ENCODE data around the gene DDX53.

DDX53 gene

DNA sequence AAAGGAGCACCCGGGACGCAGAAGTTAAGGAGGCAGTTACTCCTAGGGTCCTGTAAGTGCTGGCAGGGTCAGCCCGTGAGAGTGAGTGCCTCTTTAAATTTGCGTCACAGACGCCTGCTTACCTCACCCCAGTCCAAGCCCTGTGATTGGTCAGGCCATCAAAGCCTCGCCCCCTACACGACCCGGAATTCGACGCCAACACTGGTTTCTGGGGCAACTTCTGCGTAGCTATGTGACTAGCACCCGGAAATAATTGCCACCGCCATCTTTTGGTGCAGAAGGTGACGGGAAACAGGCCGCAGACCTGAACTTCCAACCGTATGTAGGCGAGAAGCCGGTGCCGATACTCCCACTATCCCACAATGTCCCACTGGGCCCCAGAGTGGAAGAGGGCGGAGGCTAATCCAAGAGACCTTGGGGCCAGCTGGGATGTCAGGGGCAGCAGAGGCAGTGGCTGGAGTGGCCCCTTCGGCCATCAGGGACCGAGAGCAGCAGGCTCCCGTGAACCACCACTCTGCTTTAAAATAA lies at the start of gene DDX53:
Gene DDX53 (plus strand): TSS at position 265 of the 528 bp plus-strand sequence. CDS start 98 bp downstream, at position 363.
- DNase-seq = no peak

DNA sequence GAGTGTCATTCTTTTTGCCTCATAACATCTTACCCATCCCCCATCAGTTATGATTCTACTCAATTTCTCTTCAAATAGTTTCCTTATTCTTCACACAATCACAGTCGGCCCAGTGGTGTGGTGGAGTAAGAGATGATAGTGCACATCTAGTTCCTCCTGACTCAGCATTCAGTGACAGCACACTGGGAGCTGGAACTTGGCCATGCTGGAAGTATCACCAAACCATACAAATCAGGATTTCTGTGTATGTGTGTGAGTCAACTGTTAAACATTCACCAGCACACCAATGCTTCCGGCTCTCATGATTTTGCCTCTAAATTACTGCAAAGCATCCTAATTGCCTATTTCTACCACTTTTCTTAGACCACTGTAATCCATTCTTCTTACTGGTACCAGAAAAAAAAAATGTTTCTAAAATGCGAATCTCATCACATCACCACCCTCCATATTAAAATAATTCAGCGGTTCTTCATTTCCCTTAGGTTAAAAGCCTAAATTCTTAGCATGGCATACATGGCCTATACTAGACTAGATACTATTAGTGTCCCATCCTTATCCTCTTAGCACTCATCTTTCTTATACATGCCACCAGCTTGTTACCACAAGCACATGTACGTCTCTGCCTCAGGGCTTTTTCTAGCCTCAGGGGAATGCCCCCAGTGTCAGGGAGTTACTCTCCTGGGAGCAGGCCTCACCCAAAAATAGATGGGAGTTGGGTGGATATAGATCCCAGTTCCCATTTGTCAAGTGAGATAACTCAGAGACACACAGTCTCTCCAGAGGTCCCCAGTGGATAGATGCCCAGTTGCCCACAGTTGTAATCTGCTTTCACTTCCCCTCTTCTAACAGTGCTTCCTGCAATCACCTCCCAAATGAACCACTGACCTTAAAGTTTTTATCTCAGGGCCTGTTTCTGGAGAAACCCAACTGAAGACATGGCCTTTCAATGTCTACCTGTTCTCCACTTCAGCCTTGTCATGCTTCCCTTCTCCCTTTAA lies 49.2 kb upstream of the DDX53 start:
- no peak for DNase-seq

DNA sequence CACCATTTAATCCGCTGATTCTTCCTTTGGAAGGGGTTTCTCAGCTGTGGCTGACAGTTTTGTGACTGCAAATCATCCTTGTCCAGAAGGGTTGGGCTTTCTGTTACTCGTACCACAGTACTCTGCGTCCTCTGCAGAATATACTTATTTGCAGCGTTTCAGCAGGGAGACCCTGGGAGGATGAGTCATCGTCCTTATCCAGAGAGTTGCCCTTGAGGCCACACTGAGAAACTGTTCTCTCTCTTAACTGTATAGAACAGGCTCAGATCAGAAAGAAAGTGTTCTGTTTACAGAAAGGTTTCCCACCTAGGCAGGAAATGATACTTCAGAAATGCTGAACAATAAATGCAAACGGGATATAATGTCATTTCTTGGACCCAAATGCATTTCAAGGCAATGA lies 47.8 kb upstream of the DDX53 start:
- DNase-seq = no peak

DNA sequence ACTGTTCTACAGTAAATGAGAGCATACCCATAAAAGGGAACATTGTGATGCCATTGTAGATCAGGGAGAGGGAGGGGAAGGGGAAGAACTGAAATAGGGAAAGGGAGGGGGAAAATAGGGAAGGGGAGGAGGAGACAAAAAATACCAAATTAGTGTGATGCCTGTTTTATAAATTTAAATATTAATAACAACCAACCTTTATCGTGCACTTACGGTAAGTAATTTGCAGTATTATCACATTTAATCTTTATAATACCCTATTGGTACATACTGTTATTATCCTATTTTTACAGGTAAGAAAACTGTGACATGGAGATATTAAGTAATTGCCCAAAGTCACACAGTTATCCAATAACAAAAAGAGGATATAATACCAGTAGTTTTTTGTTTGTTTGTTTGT lies 41.5 kb upstream of the DDX53 start:
- no peak for DNase-seq

DNA sequence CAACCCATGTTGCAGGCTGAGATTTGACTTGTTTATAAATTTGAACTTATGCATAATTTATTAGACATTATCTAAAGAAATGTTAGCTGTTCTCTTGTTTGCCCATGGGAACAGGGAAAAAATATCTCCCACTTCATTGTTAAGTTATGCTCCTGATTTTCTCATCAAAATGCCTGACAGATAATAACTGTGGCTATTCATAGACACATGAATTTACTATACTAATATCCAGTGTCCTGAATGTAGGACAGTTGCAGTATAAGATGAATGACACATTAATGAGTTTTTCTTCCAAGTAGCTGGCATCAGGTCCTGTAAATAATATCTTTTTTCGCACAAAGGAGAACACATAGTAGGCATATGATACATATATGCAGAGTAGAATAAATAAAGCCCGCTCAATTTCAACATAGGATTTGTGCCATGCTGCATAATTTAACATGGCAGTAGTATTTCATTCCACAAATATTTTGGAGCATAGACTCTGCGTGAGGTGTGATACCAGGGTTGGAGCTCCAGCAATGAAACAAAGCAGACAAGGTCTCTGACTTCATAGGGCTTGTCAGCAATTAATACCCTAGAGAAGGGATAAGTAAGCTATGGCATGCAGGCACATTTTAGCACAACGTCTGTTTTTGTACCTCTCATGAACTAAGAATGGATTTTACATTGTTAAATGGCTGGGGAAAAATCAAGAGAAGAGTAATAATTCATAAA lies 40.4 kb upstream of the DDX53 start:
- DNase-seq = no peak

DNA sequence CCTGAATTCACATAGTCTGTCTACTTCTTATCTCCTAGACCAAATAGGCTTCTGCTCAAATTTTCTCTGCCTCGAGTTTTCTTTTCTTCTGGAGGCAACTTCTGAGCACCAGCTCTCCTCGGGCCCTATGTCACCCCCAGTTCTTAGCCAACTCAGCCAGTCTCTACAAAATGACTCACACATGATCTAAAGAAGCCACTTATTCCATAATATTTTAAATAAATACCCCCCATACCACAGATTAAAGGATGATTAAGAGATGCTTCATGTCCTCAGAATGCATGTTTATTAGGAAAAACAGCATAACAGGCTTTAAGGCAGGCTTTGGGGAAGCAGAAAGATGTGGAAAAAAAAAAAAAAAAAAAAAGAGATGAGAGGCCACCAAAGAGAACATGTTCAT lies 36.6 kb upstream of the DDX53 start:
- no peak for DNase-seq

DNA sequence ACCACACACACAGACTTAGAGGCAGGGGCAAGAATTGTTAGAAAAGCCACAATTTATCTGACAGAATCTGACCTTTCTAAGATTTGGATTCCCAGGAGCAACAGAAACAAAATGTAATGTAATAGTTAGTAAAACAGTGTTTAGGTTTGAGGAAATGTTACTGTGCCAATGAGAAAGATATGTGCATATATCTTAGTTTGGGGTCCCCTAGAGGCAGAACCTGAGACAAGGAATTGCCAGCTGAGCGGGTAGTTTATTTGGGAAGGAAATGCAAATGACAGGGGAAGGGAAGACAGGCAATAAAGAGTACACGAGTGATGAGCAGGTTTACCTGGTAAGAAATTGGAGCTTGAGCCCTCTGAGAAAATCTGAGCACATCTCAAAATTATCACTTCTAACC lies 31.3 kb upstream of the DDX53 start:
- DNase-seq = no peak

DNA sequence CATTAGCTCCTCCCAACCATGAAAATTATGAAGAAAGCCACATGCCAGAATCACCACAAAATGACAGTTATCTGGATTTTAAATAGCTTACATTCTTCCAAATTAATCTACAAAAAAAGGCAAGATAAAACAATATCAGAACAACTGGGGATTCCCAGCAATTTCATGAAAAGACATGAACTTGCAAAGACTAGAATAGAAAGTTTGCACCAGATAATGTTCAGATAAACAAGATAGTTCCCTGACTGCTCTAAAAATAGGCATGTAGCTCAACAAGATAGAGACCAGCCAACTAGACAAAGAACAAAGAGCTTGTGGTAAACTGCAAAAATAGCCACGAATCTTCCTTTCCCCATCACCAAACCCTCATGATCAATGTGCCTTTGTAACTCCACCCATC lies 30.3 kb upstream of the DDX53 start:
- DNase-seq = no peak

DNA sequence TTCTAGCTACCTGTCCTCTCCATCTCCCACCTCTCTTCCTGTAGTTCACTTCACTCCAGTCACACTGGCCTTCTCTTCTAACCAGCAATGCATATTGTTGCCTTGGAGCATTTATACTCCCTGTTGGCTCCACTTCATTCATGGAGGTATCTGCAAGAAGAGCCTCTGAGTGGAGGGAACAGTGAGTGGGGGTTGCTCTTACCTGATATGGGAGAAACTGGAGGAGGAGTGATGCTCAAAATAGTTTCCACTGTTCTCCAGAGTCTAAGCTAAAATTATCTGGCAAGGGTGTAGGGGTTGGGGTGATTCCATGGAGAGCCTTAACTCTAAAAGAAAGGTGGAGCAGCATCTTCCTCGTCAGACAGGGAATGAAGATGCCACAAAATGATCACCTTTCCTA lies 28.9 kb upstream of the DDX53 start:
- DNase-seq = no peak

DNA sequence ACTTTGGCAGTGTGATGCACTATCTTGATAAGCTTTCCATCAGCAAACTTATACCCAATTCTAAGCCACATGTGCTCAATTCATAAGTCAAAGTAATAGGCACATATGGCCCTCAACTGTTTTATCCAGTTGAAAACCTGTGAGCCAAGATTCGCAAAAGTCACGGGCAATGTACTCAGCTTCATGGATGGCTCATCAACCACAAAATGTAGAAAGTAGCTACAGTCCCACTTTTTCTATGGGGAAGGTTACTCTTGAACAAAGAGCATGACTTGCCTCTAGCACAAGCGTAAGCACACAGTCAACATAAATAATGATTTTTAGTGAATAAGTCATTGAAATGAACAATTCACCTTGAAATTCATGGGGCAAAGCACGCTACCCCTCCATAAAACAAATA lies 25.1 kb upstream of the DDX53 start:
- no peak for DNase-seq

DNA sequence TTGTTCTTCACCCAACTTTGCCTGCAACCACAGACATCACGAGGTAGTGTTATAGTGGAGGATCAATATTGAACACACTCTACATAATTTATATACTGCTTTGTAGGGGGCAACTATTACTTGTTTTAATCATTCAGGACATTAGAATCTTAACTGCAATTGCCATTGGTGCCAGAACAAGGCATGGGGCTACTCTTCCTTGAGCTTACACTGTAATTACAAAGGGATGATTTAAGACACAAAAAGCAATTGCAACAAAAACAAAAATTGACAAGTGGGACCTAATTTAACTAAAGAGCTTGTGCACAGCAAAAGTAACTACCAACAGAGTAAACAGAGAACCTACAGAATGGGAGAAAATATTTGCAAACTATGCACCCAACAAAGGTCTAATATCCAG lies 24.0 kb upstream of the DDX53 start:
- no peak for DNase-seq

DNA sequence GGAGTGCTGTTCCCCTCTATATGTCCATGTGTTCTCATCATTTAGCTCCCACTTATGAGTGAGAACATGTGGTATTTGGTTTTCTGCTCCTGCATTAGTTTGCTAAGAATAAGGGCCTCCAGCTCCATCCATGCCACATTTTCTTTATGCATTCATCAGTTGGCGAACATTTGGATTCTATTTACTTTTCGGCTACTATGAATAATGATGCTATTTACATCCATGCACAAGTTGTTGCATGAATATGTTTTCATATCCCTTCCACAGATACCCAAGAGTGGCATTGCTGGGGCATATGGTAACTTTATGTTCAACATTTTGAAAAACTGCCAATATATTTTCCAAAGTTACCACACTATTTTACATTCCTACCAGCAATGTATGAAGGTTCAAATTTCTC lies 13.8 kb upstream of the DDX53 start:
- DNase-seq = no peak

DNA sequence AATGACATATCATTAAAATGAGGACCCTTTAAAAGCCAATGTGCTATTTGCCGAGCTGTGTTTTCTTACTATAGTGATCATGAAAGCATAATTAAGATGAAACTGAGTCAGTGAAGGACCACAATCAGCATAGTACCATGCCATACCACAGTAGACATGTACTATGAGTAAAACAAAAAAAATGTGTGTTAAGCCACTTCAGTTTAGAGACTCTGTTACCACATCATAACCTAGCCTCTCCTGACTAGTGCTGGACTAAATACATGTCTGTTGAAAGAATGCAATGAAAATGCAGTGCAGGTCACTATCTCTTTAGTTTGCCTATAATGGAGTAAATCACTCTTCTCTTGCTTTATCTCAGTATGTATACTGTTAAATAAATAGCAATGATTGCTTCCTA lies 12.3 kb upstream of the DDX53 start:
- no peak for DNase-seq

DNA sequence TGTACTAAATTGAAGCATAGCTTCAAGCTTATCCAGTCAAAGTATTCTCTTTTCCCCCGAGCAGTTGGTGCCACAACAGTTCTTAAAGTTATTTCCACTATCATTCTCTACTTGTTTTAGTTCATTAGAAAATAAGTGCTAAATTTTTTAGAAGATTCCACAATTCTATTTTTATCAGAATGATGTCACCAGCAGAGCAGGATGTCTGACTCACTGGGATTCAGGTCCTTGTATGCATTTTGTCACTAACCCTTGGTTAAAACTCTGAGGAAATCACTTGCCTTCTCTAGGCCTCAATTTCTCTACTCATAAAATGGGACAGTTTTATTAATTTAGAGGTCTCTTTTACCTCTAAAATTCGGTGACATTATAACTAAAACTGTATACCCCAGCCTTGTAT lies 3.4 kb downstream of the DDX53 start:
- DNase-seq = no peak

DNA sequence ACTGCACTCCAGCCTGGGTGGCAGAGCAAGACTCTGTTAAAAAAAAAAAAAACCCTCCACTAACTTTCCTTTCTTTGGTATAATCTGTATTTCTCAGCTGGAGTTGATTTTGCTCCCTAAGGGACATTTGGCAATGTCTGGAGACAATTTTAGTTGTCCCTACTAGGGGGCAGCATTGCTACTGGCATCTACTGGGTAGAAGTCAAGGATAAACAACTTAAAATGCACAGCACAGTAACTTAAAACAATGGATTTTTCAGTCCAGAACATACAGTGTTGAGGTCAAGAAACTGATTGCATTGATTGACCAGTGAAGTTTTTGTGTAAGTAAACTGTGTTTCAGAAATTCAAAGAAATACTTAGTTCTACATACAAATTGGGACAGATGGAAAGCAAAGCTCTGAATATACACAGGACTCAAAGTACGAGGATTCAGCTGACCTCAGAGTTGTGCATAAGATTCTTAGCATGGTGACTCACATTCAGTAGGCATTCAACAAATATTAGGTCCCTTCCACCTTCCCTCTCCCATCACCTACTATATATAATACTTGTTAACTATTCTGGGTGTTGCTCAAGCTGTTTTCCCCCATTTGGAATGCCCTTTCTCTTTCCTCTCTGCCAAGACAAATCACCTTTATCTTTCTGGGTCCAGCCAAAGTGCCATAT lies 8.8 kb downstream of the DDX53 start:
- DNase-seq = no peak

DNA sequence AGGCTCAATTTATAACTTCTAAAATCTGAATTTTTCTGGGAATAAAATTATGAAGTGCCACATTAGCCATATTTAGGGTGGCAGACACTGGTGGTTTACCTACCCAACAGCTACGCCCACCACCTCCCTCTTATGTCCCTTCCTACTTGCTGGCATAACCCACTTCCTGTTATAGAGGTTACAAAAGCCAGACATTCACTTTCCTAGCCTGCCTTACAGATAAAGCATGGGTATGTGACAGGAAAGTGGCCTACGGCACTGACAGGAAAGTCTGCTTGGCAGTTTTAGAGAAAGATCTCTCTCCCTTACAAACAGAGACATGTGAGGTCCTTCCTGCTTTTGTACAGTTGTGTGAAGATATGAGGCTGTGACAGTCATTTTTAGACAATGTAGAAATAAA lies 12.4 kb downstream of the DDX53 start:
- no peak for DNase-seq

DNA sequence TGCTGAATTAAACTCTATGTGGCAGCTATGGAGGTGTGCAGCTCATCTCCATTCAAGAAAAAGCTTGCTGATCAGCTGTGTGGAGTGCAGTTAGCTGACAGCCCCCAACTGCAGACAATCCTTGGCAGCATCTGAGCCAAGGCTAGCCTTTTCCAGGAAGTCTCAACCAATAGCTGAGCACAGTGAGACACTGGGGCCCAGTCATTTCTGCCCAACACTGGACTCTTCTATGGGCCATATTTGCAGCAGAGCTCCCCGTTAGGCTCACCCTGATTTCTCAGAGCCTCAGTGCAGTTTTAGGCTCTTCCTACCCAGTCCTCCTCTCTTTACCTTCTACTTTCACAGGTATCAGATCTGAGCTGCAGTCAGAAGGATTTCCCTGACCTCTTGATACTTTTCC lies 12.9 kb downstream of the DDX53 start:
- DNase-seq = no peak

DNA sequence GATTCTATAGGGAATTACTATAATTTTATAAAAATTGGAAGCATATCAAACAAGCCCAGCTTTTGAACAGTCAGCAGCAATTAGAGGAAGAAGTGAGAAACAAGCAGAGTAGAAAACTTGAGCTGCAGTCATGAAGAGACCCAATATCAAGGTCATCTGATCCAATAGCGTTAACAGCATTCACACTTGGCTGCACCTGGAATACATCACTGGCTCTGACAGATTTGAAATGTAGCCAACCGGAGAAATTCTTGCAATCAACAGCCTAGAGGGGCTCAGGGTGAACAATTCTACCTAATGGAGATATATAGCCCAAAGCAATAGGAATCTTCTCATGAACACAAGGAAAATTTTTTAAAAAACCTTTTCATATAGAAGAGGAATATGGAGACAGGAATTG lies 13.6 kb downstream of the DDX53 start:
- DNase-seq = no peak

DNA sequence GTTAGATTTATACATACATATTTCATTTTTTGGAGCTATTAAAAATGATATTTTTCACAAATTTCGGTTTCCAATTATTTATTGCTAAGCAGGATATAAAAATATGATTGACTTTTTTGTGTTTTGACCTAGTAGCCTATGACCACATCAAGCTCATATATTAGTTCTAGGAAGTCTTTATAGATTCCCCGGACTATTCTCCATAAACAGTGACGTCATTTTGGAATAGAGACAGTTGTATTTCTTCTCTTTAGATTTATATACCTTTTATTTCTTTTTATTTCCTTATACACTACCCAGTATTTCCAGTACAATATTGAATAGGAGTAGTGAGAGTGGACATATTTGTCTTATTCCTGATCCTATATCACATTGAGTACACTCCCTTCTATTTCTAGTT lies 31.8 kb downstream of the DDX53 start:
- DNase-seq = no peak

DNA sequence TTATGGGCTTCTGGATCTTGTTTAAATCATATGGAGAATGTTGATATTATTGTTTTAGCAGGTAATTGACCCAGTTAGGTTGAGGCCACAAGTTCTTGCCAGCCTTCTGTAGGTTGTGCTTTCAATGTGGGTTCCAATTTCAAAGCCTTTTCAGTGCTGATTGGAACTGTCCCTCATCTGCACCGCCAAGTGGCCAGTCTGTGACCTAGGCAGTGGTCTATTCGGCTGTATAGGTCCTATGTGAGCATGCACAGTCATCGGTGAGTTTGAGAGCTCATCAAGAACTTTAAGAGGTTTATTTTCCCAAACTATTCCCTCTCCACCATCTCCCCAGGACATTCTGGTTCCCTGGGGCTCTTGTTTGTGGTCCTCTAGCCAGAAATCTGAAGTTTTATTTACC lies 35.7 kb downstream of the DDX53 start:
- DNase-seq = no peak

DNA sequence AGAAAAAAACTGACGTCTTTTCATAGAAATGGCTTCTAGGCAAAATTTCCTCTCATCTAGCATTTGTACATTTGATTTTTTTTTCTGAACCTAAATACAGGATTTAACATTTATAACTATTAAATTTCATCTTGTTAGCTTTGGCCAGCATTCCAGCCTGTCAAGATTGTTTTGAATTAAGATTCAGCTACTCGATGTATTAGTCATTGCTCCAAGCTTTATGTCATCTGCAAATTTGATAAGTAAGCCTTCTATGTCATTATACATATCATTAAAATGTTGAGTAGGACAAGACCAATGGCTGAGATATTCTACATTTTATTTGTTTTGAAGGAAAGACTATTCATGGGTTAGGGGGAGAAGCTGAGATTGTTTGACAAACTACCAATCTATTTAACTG lies 46.7 kb downstream of the DDX53 start:
- DNase-seq = no peak

DNA sequence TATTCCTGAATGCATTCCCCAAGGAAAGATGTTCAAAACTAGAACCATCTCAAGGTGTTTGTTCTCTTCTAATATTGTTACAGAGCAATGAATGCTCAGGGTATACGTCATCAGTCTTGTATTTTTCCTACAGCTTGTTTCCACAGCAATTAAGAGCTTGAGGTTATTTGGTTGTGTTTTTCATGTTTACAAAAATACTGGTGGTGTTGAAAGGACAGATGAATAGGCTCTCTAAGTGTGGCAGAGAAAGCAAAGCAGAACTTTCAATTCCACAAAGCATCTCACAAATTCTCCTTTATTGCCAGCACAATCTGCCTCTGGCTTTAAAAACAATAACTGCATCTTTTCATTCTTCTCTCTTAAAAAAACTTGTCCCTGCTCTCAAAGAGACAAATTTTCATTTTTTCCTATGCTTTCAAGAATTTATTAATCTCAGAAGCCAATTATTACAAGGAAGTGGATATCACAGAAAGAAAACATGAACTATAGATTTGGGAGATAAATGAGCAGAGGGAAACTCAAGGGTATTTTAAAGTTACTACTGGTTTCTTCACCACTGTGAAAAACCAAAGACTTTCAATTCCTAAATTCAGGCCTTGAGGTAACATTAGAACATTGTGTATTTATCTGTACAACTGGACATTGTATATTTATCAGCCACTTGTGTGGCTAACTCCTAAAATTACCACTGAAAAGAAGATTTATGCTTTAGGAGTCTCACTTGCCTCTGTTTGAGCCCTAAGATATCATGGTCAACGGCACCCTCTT lies 49.2 kb downstream of the DDX53 start:
- DNase-seq = no peak

DNA sequence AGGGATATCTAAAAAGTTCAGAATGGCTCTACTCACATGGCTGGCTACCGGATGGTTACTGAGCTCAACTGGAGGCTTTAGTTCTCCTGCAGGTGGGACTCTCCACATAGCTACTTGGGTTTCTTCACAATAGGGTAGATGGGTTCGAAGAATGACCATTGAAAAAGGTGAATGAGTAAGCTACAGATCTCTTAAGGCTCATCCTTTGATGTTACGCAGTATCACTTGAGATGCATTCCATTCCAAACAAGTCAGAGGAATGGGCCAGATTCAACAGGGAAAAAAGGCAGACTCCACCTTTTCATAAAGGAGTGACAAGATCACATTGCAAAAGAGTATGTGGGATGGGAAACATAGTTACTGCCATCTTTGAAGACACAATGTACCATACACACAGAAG lies 52.6 kb downstream of the DDX53 start:
- no peak for DNase-seq

All from activated naive CD4-positive, alpha-beta T cell treated with anti-CD3 and anti-CD28 coated beads, Interleukin-2, amount 50 U/mL, for 16 hours (primary cell).